Psoas muscle (tissue), 8 donors: ENCODE results near the gene RIMBP2. TPM values are rescaled to one million over a fixed set of nuclear protein-coding genes. Genes with fewer than 3 reads are reported as not detected.

Experiments used
- ATAC-seq, 4 donors: fragments of 200-7000 bp; cut with Tn5 transposase; one replicate each; pipeline ENCODE4 v1.9.1; 2020; ENCODE audit warnings: moderate library complexity in 3 of 4, mild to moderate bottlenecking in 2 of 4
- DNase-seq, 2 donors: peaks; one replicate each; pipeline ENCODE4 v3.0.0-alpha.2; 2020
- H3K27ac ChIP-seq: fragments of 200-600 bp; one replicate; pipeline ENCODE4 v1.8.0; 2022
- H3K27me3 ChIP-seq, 3 donors: fragments of 200-600 bp in 1 of 3; one replicate each; pipeline versions ENCODE4 v1.6.1 to v1.8.0; 2013 to 2022; ENCODE audit warnings: low read length in 2 of 3, mild to moderate bottlenecking in 2 of 3, moderate library complexity in 1 of 3; ENCODE audit not compliant: insufficient read depth in 3 of 3
- H3K36me3 ChIP-seq, 2 donors: fragments of 200-600 bp in 1 of 2; one replicate each; pipeline versions ENCODE4 v1.6.1 to v1.8.0; 2013 to 2022; ENCODE audit warnings: low read depth in 1 of 2, mild to moderate bottlenecking in 1 of 2, moderate library complexity in 1 of 2; ENCODE audit not compliant: insufficient read depth in 1 of 2
- H3K4me1 ChIP-seq: fragments of 200-600 bp; one replicate; pipeline ENCODE4 v1.8.0; 2022
- H3K4me3 ChIP-seq: fragments of 200-600 bp; one replicate; pipeline ENCODE4 v1.8.0; 2022; ENCODE audit warnings: mild to moderate bottlenecking
- H3K9me3 ChIP-seq: fragments of 200-600 bp; one replicate; pipeline ENCODE4 v1.8.0; 2022
- CTCF ChIP-seq: fragments of 200-600 bp; IDR thresholded peaks from one replicate; pipeline ENCODE4 v1.8.0; 2022; ENCODE audit warnings: antibody characterized with exemption
- WGBS, 3 donors: extraction: QIAGEN DNeasy Blood & Tissue Kit; methylation state at CpG; one replicate each; pipeline versions ENCODE4 v1.1.6 to v1.1.7; 2013; 5-methylcytosine and 5-hydroxymethylcytosine counted together
- intact Hi-C, 2 donors: fragments of 100-400 bp; cut with DNase I; formaldehyde crosslinking; loops; one replicate each; pipeline versions ENCODE4 v1.11.0 to v1.14.2; 2022
- polyA plus RNA-seq, 3 donors: library from polyadenylated mRNA; stranded (reverse); fragments of 200-250 nt; gene quantifications; one replicate each; pipeline ENCODE4 v1.2.3, GENCODE V29; 2013
- total RNA-seq, 4 donors: library from RNA; stranded (reverse); fragmentation: NEBNext Ultra II Directional in 2 of 4; extraction: Animal tissue kit (Norgen Biotek cat#: 25700) in 2 of 4; gene quantifications; one replicate each; pipeline versions ENCODE4 v1.2.1 to v1.2.4, GENCODE V29; 2021 to 2023
- donor health status: healthy with polysubstance abuse.
- donor health status: DM: no; HTN: no; CAD: no; lungs with moderate emphysema.
- donor health status: Bipolar disorder and iron deficiency.
- donor health status: healthy.
- donor health status: DM: yes; HTN: yes; CAD: no.
- donor health status: DM: no; HTN: no; CAD: no.
- donor health status: DM: no; HTN: no; CAD: no.
- donor health status: DM: yes; HTN: yes; CAD: no.

RIMBP2 gene
- total and polyA plus RNA-seq, 7 donors = 0.05 to 1.2 (median 0.21) TPM

- Histone ChIP-seq H3K4me1 (no peaks in the 10 kb centered on the region), H3K9me3 (no peaks in the 10 kb centered on the region), H3K27ac (no peak overlapping the region), H3K27me3 (peaks cover 0 to 11% (median 0%) of the 10 kb centered on the region in 3 donors), H3K36me3 (no peaks in the 10 kb centered on the region), H3K4me3 (no peak overlapping the region)
- DNase-seq (no peak), ATAC-seq (no peak)
- intact Hi-C loops = loop anchor here (10.0 kb wide), 2 partner anchors 699 to 709 kb away; no protein-coding TSS in a partner anchor
- no peak for TF ChIP-seq CTCF
- 67 to 75% (median 70%) methylated on average over 5 of the region's 5 CpGs for WGBS, 3 donors
These were observed 28.2 kb upstream of the RIMBP2 start for GRCh38 chr12:130744274-130744673.

- H3K27ac ChIP-seq = no peak overlapping the region
- no peak for DNase-seq
- H3K27me3 ChIP-seq = peaks cover 0 to 14% (median 0%) of the 10 kb centered on the region in 3 donors
- no peak overlapping the region for H3K4me3 ChIP-seq
- 84 to 95% (median 90%) methylated on average over 5 of the region's 5 CpGs for WGBS, 3 donors
- TF ChIP-seq CTCF = no peak
- no peak for ATAC-seq
- no peaks in the 10 kb centered on the region for H3K9me3 ChIP-seq
- H3K4me1 ChIP-seq = no peaks in the 10 kb centered on the region
- H3K36me3 ChIP-seq = no peaks in the 10 kb centered on the region
- intact Hi-C loops = loop anchor here (10.0 kb wide), 2 partner anchors 699 to 709 kb away; no protein-coding TSS in a partner anchor
These were observed 27.5 kb upstream of the RIMBP2 start for GRCh38 chr12:130743606-130744005.

- H3K27ac ChIP-seq = no peak overlapping the region
- no peak overlapping the region for H3K4me3 ChIP-seq
- DNase-seq (no peak), ATAC-seq (no peak)
- H3K9me3 ChIP-seq = no peaks in the 10 kb centered on the region
- TF ChIP-seq CTCF = no peak
- H3K36me3 ChIP-seq = no peaks in the 10 kb centered on the region
- intact Hi-C loops = loop anchor here (10.0 kb wide), 2 partner anchors 698 to 708 kb away; no protein-coding TSS in a partner anchor
- H3K27me3 ChIP-seq = peaks cover 0 to 14% (median 0%) of the 10 kb centered on the region in 3 donors
- H3K4me1 ChIP-seq = no peaks in the 10 kb centered on the region
- 87 to 97% (median 88%) methylated on average over 2 of the region's 2 CpGs for WGBS, 3 donors
These were observed 27.1 kb upstream of the RIMBP2 start for GRCh38 chr12:130743176-130743575.

- TF ChIP-seq CTCF = no peak
- no peaks in the 10 kb centered on the region for H3K4me1 ChIP-seq
- no peaks in the 10 kb centered on the region for H3K9me3 ChIP-seq
- DNase-seq (no peak), ATAC-seq (no peak)
- intact Hi-C loops = loop anchor here (10.0 kb wide), 2 partner anchors 698 to 708 kb away; no protein-coding TSS in a partner anchor
- no peak overlapping the region for H3K27ac ChIP-seq
- WGBS, 3 donors = 76 to 77% (median 76%) methylated on average over 1 of the region's 1 CpG
- no peak overlapping the region for H3K4me3 ChIP-seq
- H3K27me3 ChIP-seq = peaks cover 0 to 11% (median 0%) of the 10 kb centered on the region in 3 donors
- H3K36me3 ChIP-seq = no peaks in the 10 kb centered on the region
These were observed 26.6 kb upstream of the RIMBP2 start for GRCh38 chr12:130742716-130743115.

GRCh38 chr12:130742112-130742511, 26.0 kb upstream of the RIMBP2 start:
- DNase-seq (no peak), ATAC-seq (no peak)
- Histone ChIP-seq H3K4me1 (no peaks in the 10 kb centered on the region), H3K4me3 (no peak overlapping the region), H3K27me3 (peaks cover 0 to 9% (median 0%) of the 10 kb centered on the region in 3 donors), H3K27ac (no peak overlapping the region), H3K9me3 (no peaks in the 10 kb centered on the region), H3K36me3 (no peaks in the 10 kb centered on the region)
- TF ChIP-seq CTCF = no peak
- WGBS, 3 donors = 80 to 86% (median 85%) methylated on average over 12 of the region's 12 CpGs
- intact Hi-C loops = loop anchor here (10.0 kb wide), 2 partner anchors 697 to 707 kb away; no protein-coding TSS in a partner anchor
